Dermis blood vessel endothelial cell (primary cell): ENCODE data around the gene MDGA2. TPM values are rescaled to one million over a fixed set of nuclear protein-coding genes. Genes with fewer than 3 reads are reported as not detected.
"Not testable (repeated sequence)": the region's sequence is repeated elsewhere in the genome, so short reads cannot be mapped to it uniquely, and the experiment has no call there.

Experiments used
- DNase-seq: peaks from one replicate; pipeline ENCODE4 v3.0.0; 2010
- total RNA-seq: library from RNA; depleted of rRNA; stranded (reverse); fragments of >200 nt; gene quantifications from 2 replicates; pipeline ENCODE4 v1.2.3, GENCODE V29; 2014

Gene MDGA2
- total RNA-seq: not detected in 2 replicates

DNA sequence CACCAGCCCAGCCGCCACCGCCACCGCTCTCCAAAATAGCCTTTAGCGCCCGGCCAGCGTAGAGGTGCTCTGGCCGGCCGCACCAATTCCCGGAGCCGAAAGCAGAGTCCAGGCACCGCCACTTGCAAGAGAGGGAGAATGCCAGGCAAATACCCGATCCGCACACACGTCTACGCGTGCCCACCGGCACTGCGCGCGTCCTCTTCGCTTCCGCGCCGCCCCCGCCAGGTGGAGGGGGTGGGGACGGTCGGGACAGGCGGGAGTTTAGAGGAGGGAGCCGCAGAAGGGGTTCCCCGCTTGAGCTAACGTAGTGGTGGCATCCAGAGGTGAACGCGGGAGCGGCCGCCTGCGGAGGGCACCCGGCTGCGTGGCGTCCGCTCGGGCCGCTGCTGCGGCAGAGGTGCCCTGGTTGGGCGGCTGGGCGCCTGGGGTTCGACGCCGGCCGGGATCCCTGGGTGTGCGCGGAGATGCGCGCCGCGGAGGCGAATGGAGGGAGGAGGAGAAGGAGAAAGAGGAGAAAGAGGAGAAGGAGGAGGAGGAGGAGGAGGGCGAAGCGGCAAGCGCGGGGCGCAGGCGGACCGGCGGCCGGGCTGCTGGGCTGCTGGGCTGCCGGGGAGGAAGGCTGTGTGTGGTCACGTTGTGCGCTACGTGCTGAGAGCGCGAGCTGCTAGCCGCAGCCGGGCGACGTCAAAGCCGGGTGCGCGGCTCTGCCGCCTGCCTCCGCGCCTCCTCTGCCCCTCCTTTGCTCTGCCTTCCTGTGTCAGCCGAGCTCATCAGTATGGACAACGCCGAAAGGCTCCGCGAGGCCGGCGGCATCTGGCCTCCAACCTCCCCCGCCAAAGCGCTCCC is at the start of gene MDGA2:
Gene MDGA2 (minus strand): TSS at position 140 of the 849 bp plus-strand sequence.
- no peak for DNase-seq

GRCh38 chr14:47722929-47723693 is 47.7 kb upstream of the MDGA2 start:
- DNase-seq: no peak

- DNase-seq: no peak
These were observed 44.9 kb upstream of the MDGA2 start for GRCh38 chr14:47720281-47720680.

DNA sequence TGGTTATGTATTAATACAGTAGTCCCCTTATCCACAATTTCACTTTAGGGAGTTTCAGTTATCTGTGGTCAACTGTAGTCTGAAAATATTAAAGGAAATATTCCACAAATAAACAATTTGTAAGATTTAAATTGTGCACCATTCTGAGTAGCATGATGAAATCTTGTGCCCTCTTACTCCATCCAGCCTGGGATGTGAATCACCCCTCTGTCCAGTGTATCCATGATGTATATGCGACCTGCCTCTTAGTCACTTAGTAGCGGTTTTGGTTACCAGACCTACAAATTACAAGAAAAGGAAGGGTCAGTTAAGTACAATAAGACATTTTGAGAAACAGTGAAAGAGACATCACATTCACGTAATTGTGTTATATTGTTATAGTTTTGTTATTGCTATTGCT is 39.9 kb upstream of the MDGA2 start:
- DNase-seq: no peak

DNA sequence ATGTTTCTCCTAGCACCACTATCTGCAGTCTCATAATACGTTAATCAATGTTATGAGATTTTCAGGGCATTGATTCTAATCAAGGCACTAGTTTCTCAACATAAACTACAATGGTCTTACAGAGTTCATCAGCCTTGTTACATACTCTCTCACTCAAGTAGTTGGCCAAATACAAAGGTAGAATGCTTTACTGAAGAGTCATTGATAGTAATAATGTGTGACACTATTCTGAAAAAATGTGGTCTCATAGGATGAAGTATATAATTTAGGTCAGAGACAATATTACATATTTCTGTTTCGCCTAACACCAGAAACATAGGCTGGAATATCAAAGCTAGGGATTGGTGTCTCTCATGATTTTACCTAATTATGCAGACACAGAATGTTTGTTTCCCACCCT is 35.2 kb upstream of the MDGA2 start:
- DNase-seq: no peak

DNA sequence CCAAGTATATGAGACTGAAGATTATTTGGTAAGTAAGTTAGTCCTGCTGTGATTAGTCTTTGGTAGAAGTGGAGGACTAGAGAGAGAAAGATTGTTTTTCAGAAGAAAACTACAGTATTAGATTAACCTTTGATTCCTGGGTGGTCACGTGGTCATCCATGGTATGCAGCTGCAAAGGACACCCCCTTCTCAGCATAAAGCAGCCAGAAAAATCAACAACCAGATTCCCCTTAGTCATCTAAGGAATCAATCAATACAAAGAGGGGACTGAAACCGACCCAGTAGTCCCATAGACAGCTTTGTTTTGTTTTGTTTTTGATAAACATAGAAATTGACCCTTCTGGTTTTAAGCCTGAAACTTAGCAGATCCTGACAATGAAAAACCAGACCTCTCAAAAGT is 30.3 kb upstream of the MDGA2 start:
- no peak for DNase-seq

DNA sequence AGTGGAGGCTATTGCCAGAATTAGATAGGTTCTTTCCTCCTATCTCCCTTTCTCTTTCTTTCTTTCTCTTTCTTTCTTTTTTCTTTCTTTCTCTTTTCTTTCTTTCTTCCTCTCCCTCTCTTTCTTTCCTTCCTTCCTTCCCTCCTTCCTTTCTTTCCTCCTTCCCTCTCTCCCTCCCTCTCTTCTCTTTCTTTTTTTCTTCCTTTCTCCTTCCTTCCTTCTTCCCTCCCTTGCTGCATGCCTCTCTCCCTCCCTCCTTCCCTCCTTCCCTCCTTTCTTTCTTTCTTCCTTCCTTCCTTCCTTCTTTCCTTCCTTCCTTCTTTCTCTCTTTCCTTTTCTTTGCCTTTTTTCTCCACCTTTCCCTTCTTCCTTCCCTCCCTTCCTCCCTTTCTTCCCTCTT is 16.4 kb upstream of the MDGA2 start:
- DNase-seq: no peak

- no peak for DNase-seq
These were observed 3.6 kb upstream of the MDGA2 start for GRCh38 chr14:47678993-47679392.

GRCh38 chr14:47678157-47678556 is 2.8 kb upstream of the MDGA2 start:
- DNase-seq: no peak

DNA sequence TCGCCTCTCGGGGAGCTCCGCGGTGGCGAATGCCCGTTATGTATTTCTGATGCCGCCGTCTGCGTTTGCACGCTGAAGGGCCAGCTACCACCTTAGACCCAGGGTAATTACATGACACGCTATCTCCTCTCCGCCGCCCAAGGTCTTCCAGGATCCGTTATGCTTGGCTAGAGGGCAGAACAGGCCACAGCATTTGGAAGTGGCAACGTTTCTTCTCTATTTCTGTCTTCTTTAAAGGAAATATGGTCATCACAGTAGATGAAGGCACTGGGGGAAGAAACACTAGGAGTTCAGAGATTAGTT is 861 bp upstream of the MDGA2 start:
- DNase-seq: no peak

GRCh38 chr14:47674543-47675465 is 601 bp downstream of the MDGA2 start:
- DNase-seq: no peak

DNA sequence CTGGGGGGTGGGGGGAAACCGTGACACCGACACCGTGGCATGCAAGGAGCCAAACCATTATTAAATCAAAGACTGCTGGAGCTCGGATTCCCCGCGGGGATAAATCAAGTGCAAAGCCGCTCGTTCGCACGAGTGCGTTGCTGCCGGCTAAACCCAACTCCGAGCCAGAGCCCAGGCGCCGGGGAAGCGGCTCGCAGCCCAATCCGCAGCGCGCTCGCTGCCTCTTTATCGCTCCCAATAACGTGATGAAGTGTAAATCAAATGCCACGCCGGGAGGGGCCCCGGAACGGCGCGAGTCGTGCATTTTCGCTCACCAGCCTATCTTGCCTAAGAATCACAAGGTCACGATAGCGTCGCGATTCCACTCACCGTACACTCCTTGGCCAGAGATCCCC is 1.3 kb downstream of the MDGA2 start:
- DNase-seq: no peak

DNA sequence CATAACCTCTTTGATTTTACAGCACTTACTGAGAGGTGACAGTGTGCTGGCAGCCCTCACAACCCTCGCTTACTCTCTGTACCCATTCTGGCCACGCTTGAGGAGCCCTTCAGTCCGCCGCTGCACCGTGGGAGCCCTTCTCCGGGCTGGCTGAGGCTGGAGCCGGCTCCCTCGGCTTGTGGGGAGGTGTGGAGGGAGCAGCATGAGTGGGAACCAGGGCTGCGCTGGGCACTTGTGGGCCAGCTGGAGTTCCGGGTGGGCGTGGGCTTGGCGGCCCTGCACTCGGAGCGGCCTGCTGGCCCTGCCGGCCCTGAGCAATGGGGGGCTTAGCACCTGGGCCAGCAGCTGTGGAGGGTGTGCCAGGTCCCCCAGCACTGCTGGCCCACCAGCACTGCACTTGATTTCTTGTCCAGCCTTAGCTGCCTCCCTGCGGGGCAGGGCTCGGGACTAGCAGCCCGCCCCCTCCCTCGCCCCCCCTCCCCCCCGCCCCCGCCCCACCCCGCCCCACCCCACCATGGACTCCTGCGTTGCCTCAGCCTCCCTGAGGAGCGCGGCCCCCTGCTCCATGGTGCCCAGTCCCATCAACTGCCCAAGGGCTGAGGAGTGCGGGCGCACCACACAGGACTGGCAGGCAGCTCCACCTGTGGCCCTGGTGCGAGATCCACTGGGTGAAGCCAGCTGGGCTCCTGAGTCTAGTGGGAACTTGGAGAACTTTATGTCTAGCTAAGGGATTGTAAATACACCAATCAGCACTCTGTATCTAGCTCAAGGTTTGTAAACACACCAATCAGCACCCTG is 9.9 kb downstream of the MDGA2 start:
- DNase-seq: no peak

GRCh38 chr14:47662466-47662865 is 12.9 kb downstream of the MDGA2 start:
- DNase-seq: no peak

GRCh38 chr14:47660158-47660557 is 15.2 kb downstream of the MDGA2 start:
- no peak for DNase-seq

GRCh38 chr14:47658041-47658440 is 17.4 kb downstream of the MDGA2 start:
- DNase-seq: no peak

DNA sequence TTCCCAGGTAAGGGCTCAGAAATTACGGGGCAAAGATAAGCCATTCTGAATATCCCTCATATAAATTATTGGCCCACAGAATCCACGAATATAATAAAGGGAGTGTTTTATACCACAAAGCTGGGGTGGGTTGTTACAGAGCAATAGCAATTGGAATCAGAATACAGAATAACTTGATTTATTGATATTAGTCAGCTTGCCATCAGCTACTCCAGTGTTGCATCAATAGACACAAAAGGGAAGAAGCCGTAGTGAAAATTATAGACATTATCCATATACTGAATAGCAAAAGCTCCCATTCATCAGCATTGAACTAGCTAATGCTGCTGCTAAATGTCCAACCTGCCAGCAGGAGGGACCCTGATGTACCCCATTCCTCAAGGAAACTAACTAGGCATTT is 18.3 kb downstream of the MDGA2 start:
- no peak for DNase-seq

- no peak for DNase-seq
These were observed 24.1 kb downstream of the MDGA2 start for GRCh38 chr14:47651337-47651736.

- DNase-seq: no peak
These were observed 37.7 kb downstream of the MDGA2 start for GRCh38 chr14:47637753-47638152.

DNA sequence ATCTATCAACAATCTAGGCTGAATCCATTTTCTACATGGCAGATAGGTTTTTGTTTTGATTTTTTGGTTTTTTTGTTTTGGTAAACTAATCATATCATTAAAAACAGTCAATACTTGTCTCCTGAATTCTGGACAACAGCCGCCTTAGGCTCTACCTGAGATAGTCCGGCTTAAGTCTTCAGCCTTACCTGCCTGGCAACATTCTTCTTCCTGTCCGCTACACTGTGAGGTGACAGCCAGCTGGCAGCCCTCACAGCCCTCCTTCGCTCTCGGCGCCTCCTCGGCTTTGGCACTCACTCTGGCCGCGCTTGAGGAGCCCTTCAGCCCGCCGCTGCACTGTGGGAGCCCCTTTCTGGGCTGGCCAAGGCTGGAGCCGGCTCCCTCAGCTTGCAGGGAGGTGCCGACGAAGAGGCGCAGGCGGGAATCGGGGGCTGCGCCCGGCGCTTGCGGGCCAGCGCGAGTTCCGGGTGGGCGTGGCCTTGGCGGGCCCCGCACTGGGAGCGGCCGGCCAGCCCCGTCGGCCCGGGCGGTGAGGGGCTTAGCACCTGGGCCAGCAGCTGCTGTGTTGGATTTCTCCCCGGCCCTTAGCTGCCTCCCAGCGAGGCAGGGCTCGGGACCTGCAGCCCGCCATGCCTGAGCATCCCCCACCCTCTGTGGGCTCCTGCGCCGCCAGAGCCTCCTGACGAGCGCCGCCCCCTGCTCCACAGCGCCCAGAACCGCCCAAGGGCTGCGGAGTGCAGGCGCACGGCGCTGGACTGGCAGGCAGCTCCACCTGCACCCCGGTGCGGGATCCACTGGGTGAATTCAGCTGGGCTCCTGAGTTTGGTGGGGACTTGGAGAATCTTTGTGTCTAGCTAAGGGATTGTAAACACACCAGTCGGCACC is 49.0 kb downstream of the MDGA2 start:
- DNase-seq: no peak

- DNase-seq: not testable (repeated sequence)
These were observed 51.3 kb downstream of the MDGA2 start for GRCh38 chr14:47624126-47624525.
